Mesendoderm (in vitro differentiated cells): ENCODE data around the gene DFFA.

ENCODE experiments used
- DNase-seq: peaks from one replicate; pipeline ENCODE4 v3.0.0; 2013
- H2AK5ac ChIP-seq: 2 replicates; pipeline ENCODE4 v1.6.1; 2013; ENCODE audit warnings: low read length, inconsistent platforms
- H2BK120ac ChIP-seq: 2 replicates; pipeline ENCODE4 v1.6.1; 2013; ENCODE audit warnings: low read depth, mild to moderate bottlenecking, low read length, moderate library complexity, mixed read lengths
- H2BK15ac ChIP-seq: replicated peaks from 2 replicates; pipeline ENCODE4 v1.6.1; 2013; ENCODE audit warnings: low read depth, mild to moderate bottlenecking, moderate library complexity
- H2BK5ac ChIP-seq: 2 replicates; pipeline ENCODE4 v1.6.1; 2013; ENCODE audit warnings: low read length, inconsistent platforms
- H3K18ac ChIP-seq: 2 replicates; pipeline ENCODE4 v1.6.1; 2013; ENCODE audit warnings: mild to moderate bottlenecking, low read length, mixed read lengths
- H3K23ac ChIP-seq: one replicate; pipeline ENCODE4 v1.6.1; 2013; ENCODE audit warnings: low read length
- H3K27ac ChIP-seq: 2 replicates; pipeline ENCODE4 v1.5.1; 2013; ENCODE audit warnings: low read depth, mild to moderate bottlenecking, inconsistent platforms, low read length, moderate library complexity
- H3K27me3 ChIP-seq: 2 replicates; pipeline ENCODE4 v1.6.1; 2013; ENCODE audit warnings: low read length, control low read depth, mild to moderate bottlenecking, inconsistent platforms; ENCODE audit not compliant: insufficient read depth, poor library complexity
- H3K36me3 ChIP-seq: 2 replicates; pipeline ENCODE4 v1.6.1; 2013; ENCODE audit warnings: low read length, inconsistent platforms; ENCODE audit not compliant: control insufficient read depth, insufficient read depth
- H3K4ac ChIP-seq: one replicate; pipeline ENCODE4 v1.6.1; 2013; ENCODE audit warnings: low read depth, mild to moderate bottlenecking, low read length, moderate library complexity
- H3K4me1 ChIP-seq: 2 replicates; pipeline ENCODE4 v1.6.1; 2013; ENCODE audit warnings: low read depth, low read length, inconsistent platforms; ENCODE audit not compliant: control insufficient read depth
- H3K4me2 ChIP-seq: 2 replicates; pipeline ENCODE4 v1.6.1; 2013; ENCODE audit warnings: low read length
- H3K4me3 ChIP-seq: 2 replicates; pipeline ENCODE4 v1.5.1; 2013; ENCODE audit warnings: mild to moderate bottlenecking, low read length
- H3K56ac ChIP-seq: one replicate; pipeline ENCODE4 v1.6.1; 2013; ENCODE audit warnings: low read length
- H3K79me1 ChIP-seq: 2 replicates; pipeline ENCODE4 v1.6.1; 2013; ENCODE audit warnings: low read length, inconsistent platforms
- H3K79me2 ChIP-seq: 2 replicates; pipeline ENCODE4 v1.6.1; 2013; ENCODE audit warnings: mild to moderate bottlenecking, low read length; ENCODE audit not compliant: control insufficient read depth, insufficient read depth
- H3K9ac ChIP-seq: 2 replicates; pipeline ENCODE4 v1.6.1; 2013; ENCODE audit warnings: low read length, inconsistent platforms
- H4K5ac ChIP-seq: one replicate; pipeline ENCODE4 v1.6.1; 2013; ENCODE audit warnings: low read length
- H4K8ac ChIP-seq: one replicate; pipeline ENCODE4 v1.6.1; 2013; ENCODE audit warnings: low read depth, mild to moderate bottlenecking, control low read depth, low read length, moderate library complexity
- WGBS: extraction: QIAGEN DNeasy Blood & Tissue Kit; methylation state at CpG from one replicate; pipeline ENCODE4 v1.1.7; 2013; ENCODE audit warnings: low lambda C conversion rate, missing lambda C conversion rate; ENCODE audit not compliant: insufficient coverage; ENCODE audit errors: extremely low coverage; 5-methylcytosine and 5-hydroxymethylcytosine counted together

DFFA gene

DNA sequence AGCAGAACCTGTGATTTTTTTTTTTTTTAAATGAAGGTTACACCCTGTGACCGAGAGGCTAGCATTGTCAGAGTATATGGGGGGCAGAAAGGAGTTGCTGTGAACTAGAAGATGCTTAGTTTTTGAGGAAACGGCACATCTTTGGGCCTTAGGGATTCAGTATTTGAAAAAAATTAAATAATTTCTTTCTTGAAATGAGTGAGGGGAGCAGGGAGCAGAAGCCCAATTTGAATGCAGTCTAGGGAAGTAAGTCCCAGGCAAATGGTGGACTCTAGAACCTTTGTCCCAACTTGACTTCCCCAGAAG lies 45.3 kb upstream of the DFFA start:
- no peak overlapping the region for H3K27ac ChIP-seq
- H3K4me2 ChIP-seq = no peak overlapping the region
- no peak overlapping the region for H2BK5ac ChIP-seq
- H3K79me1 ChIP-seq = peaks cover 16% of the 10 kb centered on the region
- no peaks in the 10 kb centered on the region for H3K36me3 ChIP-seq
- no peaks in the 10 kb centered on the region for H3K27me3 ChIP-seq
- no peak overlapping the region for H4K8ac ChIP-seq
- H2BK120ac ChIP-seq = no peak overlapping the region
- DNase-seq = no peak
- no peak overlapping the region for H3K18ac ChIP-seq
- peaks cover 18% of the 10 kb centered on the region for H3K4me1 ChIP-seq
- no peak overlapping the region for H3K4ac ChIP-seq
- H4K5ac ChIP-seq = no peak overlapping the region
- no peak overlapping the region for H3K9ac ChIP-seq
- no CpG with 5 or more reads among the region's 2 CpGs for WGBS
- H3K56ac ChIP-seq = no peak overlapping the region
- H3K79me2 ChIP-seq = peaks cover 5% of the 10 kb centered on the region
- no peak overlapping the region for H2AK5ac ChIP-seq
- H3K4me3 ChIP-seq = no peak overlapping the region
- no peak overlapping the region for H2BK15ac ChIP-seq
- H3K23ac ChIP-seq = no peak overlapping the region

DNA sequence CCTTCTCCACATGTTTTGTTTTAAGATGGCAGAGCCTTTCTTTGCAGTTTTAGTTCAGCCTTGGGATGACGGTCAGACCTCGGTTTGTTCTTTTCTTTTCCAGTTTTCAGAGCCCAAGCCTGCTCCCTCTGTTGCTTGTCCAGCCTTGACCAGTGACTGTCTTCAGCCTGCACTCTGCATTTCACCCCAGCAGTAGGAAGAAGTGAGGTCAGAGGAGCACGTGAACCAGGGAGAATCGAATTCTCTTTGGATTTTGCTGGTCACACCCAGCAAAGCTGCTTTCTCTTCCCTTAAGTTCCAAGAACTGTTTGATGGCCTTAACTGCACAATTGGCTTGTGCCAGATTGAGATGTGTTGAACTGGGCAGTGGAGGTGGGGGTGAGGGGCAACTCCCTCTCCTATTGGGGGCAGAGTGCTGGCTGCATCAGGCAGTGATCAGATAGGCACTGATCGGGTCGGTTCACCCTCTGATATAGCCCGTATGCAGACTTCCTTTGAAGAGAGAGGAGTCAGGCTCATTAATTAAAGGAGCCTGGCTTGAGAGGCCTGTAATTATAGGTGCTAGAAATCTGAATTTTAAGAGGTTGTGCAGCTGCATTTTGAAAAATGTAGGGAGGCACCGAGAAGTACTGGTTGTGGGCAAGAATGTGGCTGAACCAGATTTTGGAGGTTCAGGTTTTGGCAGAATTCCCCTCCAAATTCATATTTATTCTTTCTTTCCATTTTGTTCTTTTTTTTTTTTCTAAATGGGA lies 44.8 kb upstream of the DFFA start:
- no peak overlapping the region for H2BK5ac ChIP-seq
- peak overlapping the region; percentile 23 for H3K9ac ChIP-seq
- H4K5ac ChIP-seq = no peak overlapping the region
- H3K79me1 ChIP-seq = peaks cover 16% of the 10 kb centered on the region
- no peaks in the 10 kb centered on the region for H3K27me3 ChIP-seq
- no CpG with 5 or more reads among the region's 8 CpGs for WGBS
- H2BK15ac ChIP-seq = no peak overlapping the region
- H3K4me1 ChIP-seq = peaks cover 18% of the 10 kb centered on the region
- H2BK120ac ChIP-seq = no peak overlapping the region
- no peaks in the 10 kb centered on the region for H3K36me3 ChIP-seq
- H2AK5ac ChIP-seq = no peak overlapping the region
- H3K4me3 ChIP-seq = no peak overlapping the region
- H3K79me2 ChIP-seq = peaks cover 5% of the 10 kb centered on the region
- H3K4ac ChIP-seq = no peak overlapping the region
- H4K8ac ChIP-seq = no peak overlapping the region
- no peak overlapping the region for H3K4me2 ChIP-seq
- peak overlapping the region; percentile 22 for H3K56ac ChIP-seq
- no peak overlapping the region for H3K27ac ChIP-seq
- no peak overlapping the region for H3K18ac ChIP-seq
- DNase-seq = no peak
- H3K23ac ChIP-seq = no peak overlapping the region

DNA sequence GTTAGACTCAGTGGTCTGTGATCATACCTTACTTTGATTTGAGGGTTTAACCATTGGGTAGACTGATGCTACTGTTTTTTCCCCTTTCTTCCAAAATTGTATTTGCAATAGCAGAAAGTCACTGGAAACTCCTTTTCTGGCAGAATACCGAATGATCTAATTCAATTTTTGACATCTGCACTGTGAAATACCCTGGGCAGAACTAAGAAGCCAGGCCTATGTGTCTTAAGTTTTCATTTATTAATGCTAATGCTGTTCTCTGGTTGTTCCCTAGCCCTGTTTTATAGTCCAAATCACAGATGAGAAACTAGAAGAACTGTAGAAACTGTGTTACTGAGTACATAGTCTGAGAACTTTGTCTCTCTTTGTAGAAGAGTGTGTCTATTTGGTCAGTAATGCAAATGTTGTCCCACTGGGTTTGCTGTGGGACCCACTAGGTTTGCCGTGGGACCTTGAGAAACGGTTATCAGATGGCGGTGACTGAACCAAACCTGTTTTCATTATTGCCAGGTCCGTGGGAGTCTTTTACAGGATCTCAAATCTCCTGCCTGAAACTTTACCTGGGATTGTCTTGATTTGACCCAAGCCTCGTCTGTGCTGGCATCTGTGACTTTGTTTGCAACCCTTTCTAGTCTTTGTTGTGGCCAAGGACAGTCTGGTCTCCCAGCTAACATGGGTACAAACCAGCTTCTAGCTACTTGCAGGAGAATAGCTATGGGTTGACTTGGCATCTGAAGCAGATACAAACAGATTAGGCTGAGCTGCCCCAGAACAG lies 43.8 kb upstream of the DFFA start:
- Histone ChIP-seq H3K4me2 (no peak overlapping the region), H2AK5ac (no peak overlapping the region), H2BK5ac (no peak overlapping the region), H4K8ac (no peak overlapping the region), H2BK15ac (no peak overlapping the region), H3K4me3 (no peak overlapping the region), H4K5ac (no peak overlapping the region), H3K27me3 (no peaks in the 10 kb centered on the region), H3K79me2 (peaks cover 7% of the 10 kb centered on the region), H2BK120ac (no peak overlapping the region), H3K56ac (no peak overlapping the region), H3K9ac (no peak overlapping the region), H3K79me1 (peaks cover 19% of the 10 kb centered on the region), H3K4ac (no peak overlapping the region), H3K23ac (no peak overlapping the region), H3K18ac (no peak overlapping the region), H3K27ac (no peak overlapping the region), H3K4me1 (peaks cover 18% of the 10 kb centered on the region), H3K36me3 (no peaks in the 10 kb centered on the region)
- WGBS = no CpG with 5 or more reads among the region's 6 CpGs
- DNase-seq = no peak

DNA sequence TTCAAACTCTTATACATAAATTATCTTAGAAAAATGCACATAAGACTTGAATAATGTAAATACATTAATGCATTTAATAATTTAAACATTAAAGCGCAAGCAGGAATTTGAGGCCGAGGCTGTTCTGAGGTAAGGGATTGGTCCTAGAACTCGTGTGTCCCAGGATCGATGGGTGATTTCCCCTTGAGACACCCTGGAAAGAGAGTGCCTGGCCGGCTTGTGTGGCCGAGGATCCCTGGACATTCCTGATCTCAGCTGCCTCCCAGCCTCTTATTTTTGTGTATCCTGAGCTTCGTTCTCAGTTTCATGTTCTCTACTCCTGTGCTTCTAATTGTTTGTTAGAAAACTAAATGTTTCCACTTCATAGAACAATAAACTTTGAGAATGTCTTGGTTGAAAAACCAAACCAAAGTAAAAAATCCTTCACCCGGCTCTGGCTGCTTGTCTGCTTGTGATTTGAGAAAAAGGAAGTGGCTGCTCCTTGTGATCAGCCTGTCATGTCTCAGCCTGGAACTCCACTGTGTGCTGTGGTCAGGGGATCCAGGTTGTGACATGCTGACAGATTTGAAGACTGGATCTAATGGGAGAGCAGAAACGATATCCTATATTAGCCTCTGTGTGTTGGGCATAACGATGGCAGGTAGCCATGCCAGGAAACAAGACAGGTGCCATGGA lies 43.1 kb upstream of the DFFA start:
- Histone ChIP-seq H3K79me2 (peaks cover 11% of the 10 kb centered on the region), H3K27me3 (no peaks in the 10 kb centered on the region), H4K8ac (no peak overlapping the region), H2AK5ac (no peak overlapping the region), H3K56ac (no peak overlapping the region), H3K18ac (no peak overlapping the region), H3K36me3 (no peaks in the 10 kb centered on the region), H3K9ac (no peak overlapping the region), H2BK120ac (no peak overlapping the region), H3K27ac (no peak overlapping the region), H3K23ac (no peak overlapping the region), H3K4me3 (no peak overlapping the region), H3K4me1 (peaks cover 18% of the 10 kb centered on the region), H2BK15ac (no peak overlapping the region), H3K4ac (no peak overlapping the region), H3K79me1 (peaks cover 22% of the 10 kb centered on the region), H2BK5ac (no peak overlapping the region), H4K5ac (no peak overlapping the region), H3K4me2 (no peak overlapping the region)
- no CpG with 5 or more reads among the region's 10 CpGs for WGBS
- no peak for DNase-seq

DNA sequence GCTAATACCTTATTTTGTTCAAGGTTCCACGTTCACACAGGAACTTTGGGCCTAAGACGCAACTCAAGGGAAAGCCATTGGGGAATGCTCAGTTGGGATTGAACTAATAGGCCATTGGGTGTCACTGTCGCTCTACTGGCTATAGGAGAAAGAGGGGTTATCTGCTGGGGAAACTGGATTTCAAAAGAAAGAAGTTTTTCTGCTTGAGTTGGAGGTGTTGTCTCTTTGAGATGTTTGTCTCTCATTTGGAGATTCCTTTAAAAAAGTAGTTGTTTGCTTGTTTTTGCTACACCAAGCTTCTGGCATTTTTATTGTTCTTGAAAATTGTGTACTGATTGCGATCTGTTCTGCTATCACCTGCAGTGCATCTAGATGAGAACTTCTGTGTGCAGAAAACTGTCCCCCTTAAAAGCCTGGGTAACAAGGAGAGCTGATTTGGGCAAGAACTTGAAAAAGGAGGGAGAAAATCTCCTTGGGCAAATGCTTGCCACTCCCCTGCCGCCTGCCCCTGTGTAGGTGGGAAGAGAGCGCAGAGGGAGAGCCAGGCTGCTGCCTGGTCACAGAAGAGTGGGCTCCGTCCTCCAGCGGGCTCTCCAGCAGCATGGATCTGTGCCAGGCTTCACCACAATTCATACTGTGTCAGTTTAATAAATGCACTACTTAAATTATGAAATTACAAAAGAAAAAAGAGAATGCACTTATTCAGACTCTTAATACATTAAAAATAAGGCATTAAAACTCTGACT lies 42.3 kb upstream of the DFFA start:
- peak; percentile 82 for DNase-seq
- no peak overlapping the region for H3K4ac ChIP-seq
- no CpG with 5 or more reads among the region's 8 CpGs for WGBS

More for the DNA sequence above, 42.3 kb upstream of the DFFA start:
- Histone ChIP-seq H3K4me1 (peaks cover 18% of the 10 kb centered on the region), H3K36me3 (no peaks in the 10 kb centered on the region), H3K79me1 (peaks cover 27% of the 10 kb centered on the region), H3K18ac (no peak overlapping the region), H3K23ac (no peak overlapping the region), H3K27me3 (no peaks in the 10 kb centered on the region), H4K5ac (no peak overlapping the region), H3K56ac (no peak overlapping the region), H4K8ac (no peak overlapping the region), H2BK120ac (no peak overlapping the region), H3K9ac (peak overlapping the region; percentile 10), H2BK5ac (no peak overlapping the region), H3K79me2 (peaks cover 15% of the 10 kb centered on the region), H3K4me3 (no peak overlapping the region), H2BK15ac (no peak overlapping the region), H3K27ac (no peak overlapping the region), H3K4me2 (no peak overlapping the region), H2AK5ac (no peak overlapping the region)
